HEK293T (cell line): ENCODE results near the gene NACA2.

Experiments used
- CTCF ChIA-PET: fragments of 350-600 bp; formaldehyde crosslinking; extraction: SDS; loops from one replicate; lab custom pipeline; 2021; ENCODE audit warnings: antibody characterized with exemption, inconsistent platforms; lab: Yijun Ruan, JAX
- POLR2A ChIA-PET: fragments of 350-600 bp; formaldehyde crosslinking; extraction: SDS; loops from one replicate; lab custom pipeline; 2020; ENCODE audit warnings: antibody characterized with exemption, inconsistent platforms; lab: Yijun Ruan, JAX
- DNase-seq: peaks from one replicate; pipeline ENCODE4 v3.0.0; 2012; ENCODE audit warnings: mixed read lengths; ENCODE audit errors: extremely low spot score
- ARNT ChIP-seq: fragments of 450-650 bp; IDR thresholded peaks from 2 replicates; pipeline ENCODE4 v1.6.1; 2017; ENCODE audit warnings: mild to moderate bottlenecking
- BHLHE40 ChIP-seq: fragments of 450-650 bp; IDR thresholded peaks from 2 replicates; pipeline ENCODE4 v1.6.1; 2016; ENCODE audit warnings: mild to moderate bottlenecking, moderate library complexity, borderline replicate concordance
- CTBP1 ChIP-seq: fragments of 450-650 bp; IDR thresholded peaks from 2 replicates; pipeline ENCODE4 v1.6.1; 2016; ENCODE audit warnings: borderline replicate concordance
- ELF4 ChIP-seq: fragments of 450-650 bp; IDR thresholded peaks from 2 replicates; pipeline ENCODE4 v1.6.1; 2017; ENCODE audit warnings: antibody characterized with exemption
- FOXA1 ChIP-seq: fragments of 450-650 bp; IDR thresholded peaks from 2 replicates; pipeline ENCODE4 v1.6.1; 2016; ENCODE audit warnings: mild to moderate bottlenecking
- FOXK2 ChIP-seq: fragments of 450-650 bp; IDR thresholded peaks from 2 replicates; pipeline ENCODE4 v1.6.1; 2016; ENCODE audit warnings: mild to moderate bottlenecking
- FOXM1 ChIP-seq: fragments of 450-650 bp; IDR thresholded peaks from 2 replicates; pipeline ENCODE4 v1.6.1; 2017; ENCODE audit warnings: mild to moderate bottlenecking, borderline replicate concordance
- HDGF ChIP-seq: fragments of 450-650 bp; IDR thresholded peaks from 2 replicates; pipeline ENCODE4 v1.6.1; 2017; ENCODE audit warnings: antibody characterized with exemption, borderline replicate concordance
- L3MBTL2 ChIP-seq: fragments of 450-650 bp; conservative IDR thresholded peaks from 2 replicates; pipeline ENCODE4 v1.6.1; 2016; ENCODE audit warnings: mild to moderate bottlenecking
- LEF1 ChIP-seq: fragments of 450-650 bp; IDR thresholded peaks from 2 replicates; pipeline ENCODE4 v1.6.1; 2017; ENCODE audit warnings: mild to moderate bottlenecking, borderline replicate concordance
- NFRKB ChIP-seq: fragments of 450-650 bp; IDR thresholded peaks from 2 replicates; pipeline ENCODE4 v1.6.1; 2016; ENCODE audit warnings: mild to moderate bottlenecking, moderate library complexity
- SP1 ChIP-seq: fragments of 450-650 bp; IDR thresholded peaks from 2 replicates; pipeline ENCODE4 v1.6.1; 2017
- SUZ12 ChIP-seq: fragments of 450-650 bp; IDR thresholded peaks from 2 replicates; pipeline ENCODE4 v1.6.1; 2016; ENCODE audit warnings: mild to moderate bottlenecking
- TARDBP ChIP-seq: fragments of 450-650 bp; IDR thresholded peaks from 2 replicates; pipeline ENCODE4 v1.6.1; 2016
- ZNF384 ChIP-seq: fragments of 450-650 bp; IDR thresholded peaks from 2 replicates; pipeline ENCODE4 v1.6.1; 2016
- TF ChIP-seq, protein P1 (sequence below): fragments of 450-650 bp; IDR thresholded peaks from 2 replicates; pipeline ENCODE4 v1.6.1; 2016

Gene NACA2

DNA sequence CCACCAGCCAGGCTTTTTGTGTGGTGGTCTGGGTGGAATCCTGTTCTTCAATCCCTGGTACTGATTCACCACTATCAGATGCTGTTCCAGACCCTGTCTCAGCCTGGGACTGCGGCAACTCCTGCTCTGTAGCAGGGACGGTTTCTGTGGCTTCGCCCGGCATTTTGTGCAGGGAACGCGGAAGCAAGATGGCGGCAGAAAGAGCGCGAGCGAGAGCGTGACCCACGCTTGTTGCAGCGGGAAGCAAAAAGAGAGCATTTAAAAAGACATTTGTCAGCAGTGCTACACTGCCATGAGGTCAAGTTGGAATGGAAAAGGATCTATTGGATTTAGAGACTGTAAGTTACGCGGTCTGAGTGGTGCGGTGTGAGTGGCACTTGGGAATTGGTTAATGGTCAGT lies at the start of gene NACA2:
NACA2 (minus strand) TSS at position 202 of the 400 bp plus-strand sequence; CDS start at position 163, 39 bp downstream.
- ChIA-PET CTCF (no interaction called here), POLR2A (no interaction called here)
- TF ChIP-seq CTBP1 (no peak), HDGF (no peak), TARDBP (no peak), SUZ12 (no peak), LEF1 (no peak), BHLHE40 (no peak)
- TF ChIP-seq, protein P1, sequence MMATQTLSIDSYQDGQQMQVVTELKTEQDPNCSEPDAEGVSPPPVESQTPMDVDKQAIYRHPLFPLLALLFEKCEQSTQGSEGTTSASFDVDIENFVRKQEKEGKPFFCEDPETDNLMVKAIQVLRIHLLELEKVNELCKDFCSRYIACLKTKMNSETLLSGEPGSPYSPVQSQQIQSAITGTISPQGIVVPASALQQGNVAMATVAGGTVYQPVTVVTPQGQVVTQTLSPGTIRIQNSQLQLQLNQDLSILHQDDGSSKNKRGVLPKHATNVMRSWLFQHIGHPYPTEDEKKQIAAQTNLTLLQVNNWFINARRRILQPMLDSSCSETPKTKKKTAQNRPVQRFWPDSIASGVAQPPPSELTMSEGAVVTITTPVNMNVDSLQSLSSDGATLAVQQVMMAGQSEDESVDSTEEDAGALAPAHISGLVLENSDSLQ: no peak
- DNase-seq: no peak

DNA sequence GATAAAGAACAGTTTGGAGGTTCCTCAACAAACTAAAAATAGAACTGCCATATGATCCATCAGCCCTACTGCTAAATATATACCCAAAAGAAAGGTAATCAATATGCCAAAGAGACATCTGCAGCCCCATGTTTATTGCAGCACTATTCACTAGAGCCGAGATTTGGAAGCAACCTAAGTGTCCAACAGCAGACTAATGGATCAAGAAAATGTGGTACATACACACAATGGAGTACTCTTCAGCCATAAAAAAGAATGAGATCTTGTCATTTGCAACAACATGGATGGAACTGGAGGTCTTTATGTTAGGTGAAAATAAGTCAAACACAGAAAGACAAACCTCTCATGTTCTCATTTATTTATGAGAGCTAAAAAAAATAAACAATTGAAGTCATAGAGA lies 48.8 kb upstream of the NACA2 start:
- no peak for DNase-seq
- TF ChIP-seq BHLHE40: no peak
- CTCF ChIA-PET: no interaction called here
- POLR2A ChIA-PET: no interaction called here

DNA sequence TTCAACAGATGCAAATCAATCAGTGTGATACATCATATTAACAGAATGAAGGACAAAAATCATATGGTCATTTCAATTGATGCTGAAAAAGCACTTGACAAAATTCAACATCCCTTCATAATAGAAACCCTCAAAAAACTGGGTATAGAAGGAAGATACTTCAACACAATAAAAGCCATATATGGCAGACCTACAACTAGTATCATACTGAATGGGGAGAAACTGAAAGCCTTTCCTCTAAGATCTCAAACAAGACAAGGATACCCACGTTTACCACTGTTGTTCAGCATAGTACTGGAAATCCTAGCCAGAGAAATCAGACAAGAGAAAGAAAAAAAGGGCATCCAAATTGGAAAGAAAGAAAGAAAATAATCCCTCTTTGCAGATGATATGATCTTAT lies 47.1 kb upstream of the NACA2 start:
- TF ChIP-seq TARDBP (no peak), BHLHE40 (no peak), ARNT (no peak), NFRKB (no peak), ELF4 (no peak), CTBP1 (no peak), FOXK2 (no peak), LEF1 (no peak)
- ChIA-PET CTCF (no interaction called here), POLR2A (no interaction called here)
- DNase-seq: no peak

DNA sequence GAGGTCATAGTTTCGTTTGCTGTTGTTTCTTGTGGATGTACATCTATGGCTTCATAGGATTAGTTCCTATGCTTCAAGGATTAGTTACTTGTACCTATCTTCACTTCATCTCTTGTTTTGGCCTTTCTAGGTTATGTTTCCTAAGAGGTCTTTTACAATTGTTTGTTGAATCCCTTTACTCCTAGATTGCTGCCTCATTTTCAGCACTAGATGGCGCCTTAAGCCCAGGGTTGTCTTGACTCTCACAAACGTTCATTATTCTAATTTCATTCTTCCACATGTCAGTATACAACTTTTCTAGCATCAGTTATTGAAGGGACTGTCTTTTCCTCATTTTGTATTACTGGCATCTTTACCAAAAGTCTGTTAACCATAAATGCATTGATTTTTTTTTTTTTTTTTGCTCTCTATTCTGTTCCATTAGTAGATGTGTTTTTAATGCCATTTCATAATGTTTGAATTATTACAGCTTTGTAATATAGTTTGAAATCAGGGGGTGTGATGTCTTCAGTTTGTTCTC lies 45.0 kb upstream of the NACA2 start:
- POLR2A ChIA-PET: no interaction called here
- TF ChIP-seq, protein P1: peak; percentile 12; the same call in 1 of the 2 replicates
- TF ChIP-seq NFRKB: no peak
- TF ChIP-seq FOXK2: no peak
- TF ChIP-seq ZNF384: peak; percentile 53
- no peak for TF ChIP-seq SP1
- TF ChIP-seq TARDBP: no peak
- no peak for TF ChIP-seq BHLHE40
- DNase-seq: peak; percentile 39
- CTCF ChIA-PET: interaction anchor here (0.6 to 0.9 kb wide), 4 partner anchors 47 to 473 kb away, joined by 3 to 5 read pairs (median 4); no protein-coding TSS in a partner anchor

DNA sequence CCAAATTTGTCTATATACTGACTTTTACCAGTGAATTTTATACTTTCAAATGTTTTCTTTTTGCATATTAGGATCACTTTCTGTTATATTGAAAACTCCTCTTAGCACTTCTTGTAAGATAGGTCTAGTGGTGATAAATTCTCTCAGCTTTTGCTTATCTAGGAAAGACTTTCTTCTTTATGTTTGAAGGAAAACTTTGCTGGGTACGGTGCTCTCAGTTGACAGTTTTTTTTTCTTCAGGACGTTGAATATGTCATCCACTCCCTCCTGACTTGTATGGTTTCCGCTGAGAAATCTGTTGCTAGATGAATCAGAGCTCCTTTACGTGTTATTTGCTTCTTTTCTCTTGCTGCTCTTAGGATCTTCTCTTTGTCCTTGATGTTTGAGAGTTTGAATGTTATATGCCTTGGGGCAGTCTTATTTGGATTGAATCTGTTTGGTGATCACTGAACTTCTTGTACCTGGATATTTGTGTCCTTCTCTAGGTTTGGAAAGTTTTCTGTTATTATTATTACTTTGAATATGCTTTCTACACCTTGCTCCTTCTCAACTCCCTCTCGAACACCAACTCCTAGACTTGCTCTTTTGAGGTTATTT lies 44.0 kb upstream of the NACA2 start:
- CTCF ChIA-PET: interaction anchor here (0.7 to 0.9 kb wide), 2 partner anchors 48 to 474 kb away, joined by 3 to 4 read pairs; no protein-coding TSS in a partner anchor
- DNase-seq: no peak
- TF ChIP-seq, protein P1: no peak
- no peak for TF ChIP-seq FOXA1
- TF ChIP-seq CTBP1: no peak
- no peak for TF ChIP-seq SP1
- TF ChIP-seq FOXK2: no peak
- TF ChIP-seq TARDBP: no peak
- TF ChIP-seq BHLHE40: no peak
- no peak for TF ChIP-seq FOXM1
- no peak for TF ChIP-seq NFRKB
- TF ChIP-seq ZNF384: no peak
- no peak for TF ChIP-seq LEF1
- TF ChIP-seq SUZ12: no peak
- no peak for TF ChIP-seq ELF4
- TF ChIP-seq ARNT: no peak
- no peak for TF ChIP-seq L3MBTL2
- no peak for TF ChIP-seq HDGF
- POLR2A ChIA-PET: no interaction called here

DNA sequence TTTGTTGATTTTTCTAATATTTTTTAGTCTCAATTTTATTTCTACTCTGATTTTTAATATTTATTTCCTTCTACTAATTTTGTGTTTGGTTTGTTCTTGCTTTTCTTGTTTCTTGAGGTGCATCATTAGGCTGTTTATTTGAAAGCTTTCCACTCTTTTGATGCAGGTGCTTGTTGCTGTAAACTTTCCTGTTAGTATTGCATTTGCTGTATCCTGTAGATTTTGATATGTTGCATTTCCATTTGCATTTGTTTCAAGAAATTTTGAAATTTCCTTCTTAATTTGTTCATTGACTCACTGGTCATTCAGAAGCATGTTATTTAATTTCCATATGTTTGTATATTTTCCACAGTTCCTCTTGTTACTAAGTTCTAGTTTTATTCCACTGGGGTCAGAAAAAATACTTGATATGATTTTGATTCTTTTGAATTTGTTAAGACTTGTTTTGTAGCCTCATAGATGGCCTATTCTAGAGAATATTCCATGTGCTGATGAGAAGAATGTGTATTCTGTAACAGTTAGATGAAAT lies 43.1 kb upstream of the NACA2 start:
- ChIA-PET POLR2A (no interaction called here), CTCF (no interaction called here)
- no peak for DNase-seq
- TF ChIP-seq FOXM1 (no peak), TARDBP (no peak), CTBP1 (no peak), NFRKB (no peak), BHLHE40 (no peak)
